Ovary (tissue), 3 donors: Measurements from ENCODE around the gene SLC5A5.

Experiments
- CTCF ChIP-seq, 3 donors: fragments of 450-650 bp in 2 of 3; fragments of 200-600 bp in 1 of 3; IDR thresholded peaks; one replicate each; pipeline versions ENCODE4 v1.5.1 to v1.8.0; 2016 to 2022; ENCODE audit warnings: antibody characterized with exemption in 3 of 3, mild to moderate bottlenecking in 1 of 3
- EP300 ChIP-seq: sonication (generic); formaldehyde crosslinking; IDR thresholded peaks from one replicate; pipeline ENCODE4 v1.6.1; 2017; ENCODE audit warnings: antibody characterized with exemption
- donor health status: DM: no; HTN: no; CAD: no.

- TF ChIP-seq CTCF (IDR thresholded peaks at IDR 0.05) (no peak), EP300 (no peak)
Measured at GRCh38 chr19:17854061-17854460, 17.7 kb upstream of the SLC5A5 start.
